ENCODE measurements around the gene RARA.

GRCh38 chr17:40317345-40317873 is 8.4 kb downstream of the RARA start:
- no peak for TF ChIP-seq TCF7L2 (IDR thresholded peaks at IDR 0.05; ENCODE audit: borderline replicate concordance, extremely low read depth, insufficient read depth, insufficient read length)
- TF ChIP-seq CTCF (IDR thresholded peaks at IDR 0.05 in 2 of 3, conservative IDR thresholded peaks at IDR 0.05 in 1 of 3; ENCODE audit: borderline replicate concordance in 1 of 3, insufficient read depth in 1 of 3, low read depth in 2 of 3, low read length in 2 of 3): peak in 2 of 3 experiments; percentile 58 to 65; a peak in 4 of 6 replicates
- TF ChIP-seq POLR2AphosphoS5 (IDR thresholded peaks at IDR 0.05; ENCODE audit: low read depth, low read length): no peak; the same call in 1 of the 2 replicates
- no peak for TF ChIP-seq EZH2 (IDR thresholded peaks at IDR 0.05)
- TF ChIP-seq SP1 (IDR thresholded peaks at IDR 0.05; ENCODE audit: low read depth): no peak; the same call in 1 of the 2 replicates

All from HCT116 (cell line).